ENCODE results near the gene C2orf68.

GRCh38 chr2:85579266-85579935 is 32.5 kb downstream of the C2orf68 start:
- TF ChIP-seq CTCF (IDR thresholded peaks at IDR 0.05) (no peak), REST (IDR thresholded peaks at IDR 0.05; ENCODE audit: insufficient read depth in 1 of 2, low read depth in 2 of 2, low read length in 1 of 2) (no peak), POLR2AphosphoS5 (IDR thresholded peaks at IDR 0.05; ENCODE audit: low read depth, low read length) (no peak), SIN3A (IDR thresholded peaks at IDR 0.05; ENCODE audit: borderline replicate concordance, insufficient read depth, low read depth, low read length) (no peak)

Data from Panc1 (cell line).